NCI-H2171 treated with DMSO at 0.1 percent for 48 hours (cell line): ENCODE measurements around the gene WNK1.
"Not testable (repeated sequence)": the region's sequence is repeated elsewhere in the genome, so short reads cannot be mapped to it uniquely, and the experiment has no call there.

Experiments used
- DNase-seq: peaks from one replicate; lab custom pipeline; 2025; lab: John Stamatoyannopoulos, UW

Gene WNK1

DNA sequence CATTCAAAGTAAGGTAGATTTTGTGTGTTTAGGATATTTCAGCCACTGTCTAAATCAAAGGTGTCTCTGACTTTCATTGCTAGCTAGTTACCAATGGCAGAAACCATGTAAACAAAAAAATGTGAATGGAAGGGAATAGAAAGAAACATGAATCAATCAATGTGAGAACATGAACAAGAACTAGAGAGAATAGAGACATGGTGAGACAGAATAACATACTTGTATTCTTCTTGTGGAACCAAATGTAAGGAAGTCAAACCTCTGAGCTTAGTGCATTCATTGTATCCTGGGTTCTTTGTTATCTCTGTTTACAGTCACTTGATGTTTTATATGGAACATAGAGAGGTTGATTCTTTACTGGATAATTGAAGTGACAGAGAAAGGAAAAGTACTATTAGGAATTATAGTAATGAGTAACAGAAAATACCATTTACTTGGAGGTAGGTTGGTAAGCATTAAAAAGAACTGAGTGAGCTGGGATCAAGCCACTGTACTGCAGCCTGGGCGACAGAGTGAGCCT lies 2.6 kb upstream of the WNK1 start:
- peak; percentile 49 for DNase-seq

DNA sequence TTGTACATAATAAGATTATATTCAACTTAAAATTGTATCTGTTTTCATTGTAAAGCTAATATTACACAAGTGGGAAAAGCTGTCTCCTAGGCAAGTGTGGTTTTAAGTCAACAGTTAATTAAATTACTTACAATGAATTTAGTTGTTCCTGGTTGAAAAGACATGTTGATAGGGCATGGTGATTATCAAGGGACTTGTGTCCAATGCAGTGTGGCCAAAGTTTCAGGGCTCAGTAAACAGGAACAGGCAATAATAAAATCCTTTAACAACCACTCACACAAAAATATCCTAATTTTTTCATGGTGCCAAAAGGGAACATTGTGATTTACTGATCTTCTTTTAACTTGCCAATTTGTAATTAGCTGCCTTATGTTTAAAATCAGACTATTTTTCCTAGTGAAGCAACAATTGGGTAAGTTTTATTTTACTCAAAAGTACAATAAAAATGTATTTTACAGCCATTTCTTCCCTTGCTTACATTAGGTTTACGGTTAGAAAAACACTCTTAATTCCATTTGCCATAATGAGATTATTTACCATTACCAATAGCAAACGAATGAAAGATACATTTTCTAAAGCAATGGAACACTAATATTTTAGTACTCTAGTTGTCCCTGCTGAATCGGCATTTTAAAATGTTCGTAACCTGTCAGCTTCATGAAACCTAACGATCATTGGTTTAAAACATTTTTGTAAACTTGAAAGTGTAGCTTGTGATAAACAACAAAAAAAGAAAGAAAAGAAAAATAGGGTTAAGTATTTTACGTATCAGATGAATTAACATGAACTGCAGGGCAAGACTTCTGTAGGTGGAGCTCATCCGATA lies 1.8 kb upstream of the WNK1 start:
- no peak for DNase-seq

DNA sequence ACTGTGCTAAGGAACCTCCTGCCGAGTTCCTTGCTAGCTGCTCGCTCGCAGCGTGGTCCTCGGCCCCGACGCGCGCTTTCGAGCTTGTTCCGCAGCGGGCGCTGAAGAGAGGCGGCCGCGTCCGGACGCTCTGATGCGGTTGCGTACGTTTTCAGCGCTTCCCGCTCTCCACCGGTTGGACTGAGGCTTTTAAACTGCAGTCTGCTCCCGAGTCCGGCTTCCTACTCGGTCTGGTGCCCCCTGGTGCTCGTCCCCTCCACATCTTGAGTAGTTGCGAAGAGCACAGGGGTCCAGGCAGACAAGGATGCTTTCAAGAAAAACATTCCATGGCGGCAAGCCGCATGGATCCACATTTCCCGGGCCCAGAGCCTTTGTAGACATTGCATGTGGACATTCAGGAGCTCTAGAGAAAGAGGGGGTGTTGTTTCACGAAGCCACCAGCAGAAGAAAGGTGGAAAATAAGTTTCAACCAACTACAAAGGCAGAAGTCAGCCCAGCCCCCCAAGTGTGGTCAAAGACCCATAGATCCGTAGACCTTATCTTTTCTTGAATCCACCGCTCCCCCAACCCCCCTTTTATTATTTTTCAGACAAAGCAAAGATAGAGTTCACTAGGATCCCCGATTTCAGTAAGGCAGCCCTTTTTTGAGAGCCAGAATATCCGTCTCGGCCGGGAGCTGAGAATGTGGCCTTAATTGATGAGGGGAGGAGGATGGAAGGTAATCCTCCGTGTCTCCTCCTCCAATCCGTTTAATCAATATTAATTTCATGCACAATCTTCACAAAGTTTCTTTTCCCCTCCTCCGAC lies 984 bp upstream of the WNK1 start:
- DNase-seq, result peak; percentile 100

DNA sequence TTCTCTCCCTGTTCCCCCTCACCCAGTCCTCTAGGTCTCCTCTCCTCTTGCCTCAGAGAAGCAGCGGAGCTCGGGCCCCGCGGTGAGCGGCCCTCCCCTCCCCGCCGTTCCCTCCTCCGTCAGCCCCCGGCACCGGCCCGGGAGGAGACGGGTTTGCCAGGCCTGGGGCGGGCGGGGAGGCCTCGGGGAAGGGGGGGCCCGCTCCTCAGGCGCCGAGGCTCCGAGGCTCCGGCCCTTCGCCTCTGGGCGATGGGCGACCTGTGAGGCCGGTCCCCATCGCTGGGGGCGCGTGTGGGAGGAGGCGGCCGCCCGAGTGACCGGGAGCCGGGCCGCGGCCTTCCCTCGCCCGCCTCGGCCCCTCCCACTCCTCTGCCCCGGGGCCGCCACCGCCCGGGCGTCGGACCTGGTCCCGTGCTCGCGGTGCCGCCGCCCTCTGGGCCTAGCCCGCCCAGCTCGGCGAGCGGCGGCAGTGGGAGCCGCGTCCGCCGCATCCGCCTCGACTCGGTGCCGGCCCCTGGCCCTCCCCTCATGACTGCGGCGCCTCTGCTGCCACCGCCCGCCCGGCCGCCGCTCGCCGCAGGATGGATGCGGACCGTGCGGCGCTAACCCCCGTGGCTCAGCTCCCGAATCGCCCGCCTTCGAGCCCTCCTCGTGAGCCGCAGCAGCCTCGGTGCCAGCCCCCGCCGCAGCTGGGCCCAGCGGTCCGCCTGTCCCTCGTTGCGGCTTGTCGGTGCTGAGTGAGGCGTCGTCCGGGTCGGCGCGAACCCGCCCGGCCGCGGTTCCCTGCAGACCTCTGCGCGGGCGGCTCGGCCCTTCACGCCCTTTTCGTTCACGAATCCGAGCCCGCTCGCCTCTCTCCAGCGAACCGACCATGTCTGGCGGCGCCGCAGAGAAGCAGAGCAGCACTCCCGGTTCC lies 574 bp downstream of the WNK1 start:
- DNase-seq, result no peak

DNA sequence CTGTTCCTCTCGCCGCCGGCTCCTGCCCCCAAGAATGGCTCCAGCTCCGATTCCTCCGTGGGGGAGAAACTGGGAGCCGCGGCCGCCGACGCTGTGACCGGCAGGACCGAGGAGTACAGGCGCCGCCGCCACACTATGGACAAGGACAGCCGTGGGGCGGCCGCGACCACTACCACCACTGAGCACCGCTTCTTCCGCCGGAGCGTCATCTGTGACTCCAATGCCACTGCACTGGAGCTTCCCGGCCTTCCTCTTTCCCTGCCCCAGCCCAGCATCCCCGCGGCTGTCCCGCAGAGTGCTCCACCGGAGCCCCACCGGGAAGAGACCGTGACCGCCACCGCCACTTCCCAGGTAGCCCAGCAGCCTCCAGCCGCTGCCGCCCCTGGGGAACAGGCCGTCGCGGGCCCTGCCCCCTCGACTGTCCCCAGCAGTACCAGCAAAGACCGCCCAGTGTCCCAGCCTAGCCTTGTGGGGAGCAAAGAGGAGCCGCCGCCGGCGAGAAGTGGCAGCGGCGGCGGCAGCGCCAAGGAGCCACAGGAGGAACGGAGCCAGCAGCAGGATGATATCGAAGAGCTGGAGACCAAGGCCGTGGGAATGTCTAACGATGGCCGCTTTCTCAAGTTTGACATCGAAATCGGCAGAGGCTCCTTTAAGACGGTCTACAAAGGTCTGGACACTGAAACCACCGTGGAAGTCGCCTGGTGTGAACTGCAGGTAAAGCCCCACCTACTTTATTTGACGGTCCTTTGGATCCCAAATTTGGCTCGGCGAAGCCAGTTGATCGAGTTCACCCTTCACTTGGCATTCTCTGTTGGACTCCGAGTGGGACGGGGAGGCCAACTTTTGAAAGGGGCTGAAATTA lies 1.5 kb downstream of the WNK1 start:
- peak; percentile 67 for DNase-seq

DNA sequence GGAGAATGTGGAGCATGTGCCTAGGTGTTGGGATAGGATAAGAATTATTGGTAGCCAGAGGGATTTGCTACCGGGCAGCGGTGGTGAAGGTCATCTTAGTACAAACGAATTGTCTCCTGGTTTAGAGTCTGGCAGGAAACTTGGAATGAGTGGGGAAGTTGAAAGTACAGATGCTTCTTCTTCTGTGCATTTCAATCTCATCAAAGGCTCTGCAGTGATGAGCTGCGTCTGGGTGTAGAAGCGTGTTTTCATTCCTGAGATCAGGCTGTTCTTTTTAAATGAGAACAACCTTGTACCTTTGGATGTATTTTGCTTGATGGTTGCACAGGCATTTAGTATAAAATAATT lies 2.1 kb downstream of the WNK1 start:
- DNase-seq, result peak; percentile 60

DNA sequence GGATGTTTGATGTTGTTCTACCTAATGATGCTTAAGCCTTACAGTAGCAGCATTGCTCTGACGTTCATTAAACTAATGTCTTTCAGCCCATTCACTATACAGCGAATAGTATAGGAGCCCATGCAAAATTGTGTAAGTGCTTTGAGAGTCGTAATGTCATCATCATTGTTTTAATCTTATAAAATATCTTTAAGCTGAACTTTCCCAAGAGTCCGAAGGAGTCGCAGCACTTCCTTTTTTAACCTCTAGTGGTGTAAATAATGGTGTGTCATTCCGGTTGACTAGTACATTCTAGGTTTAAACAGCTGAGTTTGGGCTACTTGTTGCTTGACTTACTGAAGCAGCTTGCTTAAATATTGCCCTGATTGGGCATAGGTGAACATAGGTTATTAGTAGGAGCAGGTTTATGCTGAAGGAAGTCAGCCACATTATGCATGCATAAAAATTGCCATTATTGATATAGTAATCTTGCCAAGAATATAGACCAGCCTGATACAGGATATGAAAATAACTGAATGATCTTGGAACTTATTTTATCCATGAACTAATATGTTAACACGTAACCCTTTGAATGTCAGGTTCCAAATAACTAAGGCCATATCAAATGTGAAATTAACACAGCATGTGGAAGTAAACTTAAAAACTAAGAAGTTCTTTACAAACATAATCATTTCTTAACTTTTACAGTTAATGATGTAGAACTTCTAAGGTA lies 2.6 kb downstream of the WNK1 start:
- peak; percentile 77 for DNase-seq

DNA sequence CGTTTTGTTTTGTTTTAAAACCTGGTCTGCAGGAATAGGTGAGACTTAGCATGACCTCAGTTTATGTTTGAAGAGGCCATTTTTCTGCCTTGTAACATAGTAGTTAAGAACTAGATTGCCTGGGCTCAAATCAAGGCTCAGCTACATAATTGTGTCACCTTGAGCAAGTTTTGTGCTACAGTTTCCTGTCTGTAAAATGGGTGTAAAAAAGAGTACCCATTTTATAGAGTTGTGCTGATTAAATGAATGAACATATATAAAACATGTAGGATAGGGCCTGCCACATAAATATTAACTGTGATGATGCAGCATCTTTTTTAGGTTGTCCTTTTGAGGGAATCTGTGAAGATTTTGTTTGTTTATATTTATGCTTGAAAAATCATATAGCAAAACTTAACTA lies 7.2 kb downstream of the WNK1 start:
- DNase-seq, result no peak

DNA sequence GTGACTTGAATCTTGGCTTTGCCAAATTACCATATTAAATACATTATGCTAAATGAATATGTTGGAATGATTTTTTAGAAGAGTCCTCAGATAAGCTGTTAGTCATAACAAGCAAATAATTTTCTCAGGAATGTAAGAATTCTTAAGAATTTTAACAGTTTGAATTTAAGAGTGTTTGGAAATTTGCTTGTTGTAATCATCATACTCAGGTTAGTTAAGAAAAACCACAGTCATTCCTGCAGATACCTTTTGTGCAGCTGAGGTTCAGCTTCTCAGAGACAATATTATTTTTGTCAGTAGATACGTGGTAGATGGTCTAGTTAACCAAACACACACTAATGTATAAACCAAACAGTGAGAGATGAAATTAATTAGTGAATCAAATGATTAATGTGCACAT lies 8.9 kb downstream of the WNK1 start:
- no peak for DNase-seq

DNA sequence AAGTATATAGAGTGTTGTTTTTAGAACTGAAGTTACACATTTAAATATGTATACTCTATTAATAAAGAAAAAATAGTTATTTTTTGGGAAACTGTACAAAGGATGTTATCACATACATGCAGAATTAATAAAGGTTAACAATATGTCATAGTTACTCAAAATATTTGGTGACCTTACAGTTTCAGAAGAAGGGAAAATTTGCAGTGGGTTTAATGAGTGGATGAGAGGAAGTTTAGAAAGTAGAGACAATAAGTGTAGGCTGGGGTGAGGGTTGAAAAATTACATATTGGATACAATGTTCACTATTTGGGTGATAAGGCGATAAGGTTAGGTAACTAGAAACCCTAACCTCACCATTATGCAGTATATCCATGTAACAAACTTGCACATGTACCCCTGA lies 13.5 kb downstream of the WNK1 start:
- no peak for DNase-seq

DNA sequence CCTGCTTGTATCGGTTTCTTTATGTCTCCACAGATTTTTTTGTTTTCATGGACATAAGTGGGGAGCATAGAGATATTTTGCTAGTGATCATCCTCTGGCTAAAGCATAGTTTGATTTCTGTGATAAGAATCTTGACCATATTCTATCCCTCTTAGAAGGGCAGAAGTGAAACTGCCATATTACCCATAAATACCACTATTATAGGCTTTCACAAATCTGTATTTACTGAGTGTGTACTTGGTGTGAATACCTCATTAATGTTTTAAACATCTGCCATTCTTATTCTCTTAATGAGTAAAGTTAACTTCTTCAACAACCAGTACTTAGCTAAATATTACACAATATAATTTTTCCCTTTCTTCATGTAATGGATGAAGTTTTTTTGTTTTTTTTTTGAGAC lies 16.1 kb downstream of the WNK1 start:
- no peak for DNase-seq

DNA sequence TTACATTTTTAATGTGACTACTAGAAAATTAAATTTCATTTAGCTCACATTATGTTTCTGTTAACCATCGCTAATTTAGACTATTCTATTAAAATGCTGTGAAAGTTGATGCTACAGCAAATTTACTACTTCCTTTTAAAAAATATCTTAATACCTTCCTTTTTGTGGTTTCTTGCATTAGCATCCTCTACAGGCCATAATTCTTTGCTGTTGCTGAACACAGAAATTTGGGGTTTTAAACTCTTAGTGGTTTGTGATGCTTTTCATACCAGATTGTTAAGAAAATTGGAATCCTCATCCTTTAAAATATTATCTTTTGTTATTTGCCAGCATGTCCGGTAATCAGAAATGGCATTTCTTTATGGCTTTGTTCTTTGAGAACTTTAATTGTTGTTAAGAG lies 18.1 kb downstream of the WNK1 start:
- DNase-seq, result no peak

DNA sequence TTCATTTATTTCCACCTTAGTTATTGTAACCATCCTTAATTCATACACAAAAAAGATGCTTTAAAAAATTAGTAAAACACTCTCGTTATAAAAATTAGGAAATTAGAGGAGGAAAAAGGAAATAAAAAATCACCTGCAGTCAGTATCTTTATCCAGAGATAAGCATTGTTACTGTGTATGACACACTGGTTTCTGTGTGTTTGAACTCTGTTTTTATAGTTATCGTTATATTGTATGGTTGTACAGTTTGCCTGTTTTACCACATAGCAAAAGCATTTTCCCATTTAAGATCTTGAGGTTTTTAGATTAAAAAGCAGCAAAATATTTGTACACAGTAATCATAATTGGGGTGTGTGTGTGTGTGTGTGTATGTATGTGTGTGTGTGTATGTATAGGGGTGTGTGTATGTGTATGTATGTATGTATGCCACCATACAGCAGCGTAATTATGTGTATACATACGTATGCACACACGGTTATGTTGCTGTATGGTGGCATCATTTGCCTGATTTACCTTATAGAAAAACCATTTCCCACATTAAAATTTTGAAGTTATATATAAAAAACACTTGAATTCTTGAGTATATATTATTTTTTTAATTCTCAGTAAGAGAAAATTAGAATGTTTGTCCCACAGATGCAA lies 19.8 kb downstream of the WNK1 start:
- no peak for DNase-seq

DNA sequence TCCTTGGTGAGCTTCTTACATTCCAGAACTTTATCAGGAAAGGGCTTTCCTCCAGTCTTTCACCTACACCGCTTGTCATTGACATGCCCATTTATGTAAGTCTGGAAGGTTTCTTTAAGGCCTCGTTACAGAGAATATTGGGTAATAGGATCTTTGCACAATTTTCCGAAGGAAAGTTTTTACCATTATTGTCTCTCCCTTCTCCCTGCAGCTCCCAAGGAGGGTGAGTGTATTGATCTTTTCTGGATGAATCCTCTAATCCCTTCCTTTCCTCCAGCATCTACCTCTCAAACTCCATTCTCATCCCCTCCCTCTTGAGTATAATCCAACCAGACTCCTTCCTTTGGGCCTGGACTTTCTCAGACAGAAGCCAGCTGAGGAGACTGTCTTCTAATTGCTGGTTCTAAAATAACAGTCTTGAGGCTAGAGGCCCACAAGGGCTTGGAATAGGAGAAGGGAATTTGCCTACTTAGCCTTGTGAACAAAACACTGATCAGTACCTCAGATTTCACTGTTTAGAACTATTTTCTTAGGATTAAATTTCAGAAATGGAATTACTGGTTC lies 21.8 kb downstream of the WNK1 start:
- DNase-seq, result no peak

DNA sequence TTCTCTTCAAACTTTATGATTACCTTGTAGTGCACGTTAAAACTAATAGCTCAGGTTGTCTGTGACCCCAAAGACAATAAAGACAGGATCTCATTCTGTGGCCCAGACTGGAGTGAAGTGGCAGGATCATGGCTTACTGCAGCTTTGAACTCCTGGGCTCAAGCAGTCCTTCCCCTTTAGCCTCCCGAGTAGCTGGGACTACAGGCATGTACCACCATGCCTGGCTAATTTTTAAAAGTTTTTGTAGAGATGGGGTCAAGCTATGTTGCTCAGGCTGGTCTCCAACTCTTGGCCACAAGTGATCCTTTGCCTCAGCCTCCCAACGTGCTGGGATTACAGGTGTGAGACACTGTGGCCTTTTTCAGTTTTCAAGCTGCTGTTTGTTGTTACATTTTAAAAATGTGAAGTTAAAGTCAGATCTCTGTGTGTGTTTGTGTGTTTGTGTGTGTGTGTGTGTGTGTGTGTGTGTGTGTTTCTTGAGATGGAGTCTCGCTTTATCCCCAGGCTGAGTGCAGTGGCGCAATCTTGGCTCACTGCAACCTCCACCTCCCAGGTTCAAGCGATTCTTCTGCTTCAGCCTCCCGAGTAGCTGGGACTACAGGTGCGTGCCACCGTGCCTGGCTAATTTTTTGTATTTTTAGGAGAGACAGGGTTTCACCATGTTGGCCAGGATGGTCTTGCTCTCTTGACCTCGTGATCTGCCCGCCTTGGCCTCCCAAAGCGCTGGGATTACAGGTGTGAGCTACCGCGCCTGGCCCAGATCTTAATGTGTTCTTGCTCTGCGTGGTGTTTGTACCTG lies 23.8 kb downstream of the WNK1 start:
- not testable (repeated sequence) for DNase-seq

DNA sequence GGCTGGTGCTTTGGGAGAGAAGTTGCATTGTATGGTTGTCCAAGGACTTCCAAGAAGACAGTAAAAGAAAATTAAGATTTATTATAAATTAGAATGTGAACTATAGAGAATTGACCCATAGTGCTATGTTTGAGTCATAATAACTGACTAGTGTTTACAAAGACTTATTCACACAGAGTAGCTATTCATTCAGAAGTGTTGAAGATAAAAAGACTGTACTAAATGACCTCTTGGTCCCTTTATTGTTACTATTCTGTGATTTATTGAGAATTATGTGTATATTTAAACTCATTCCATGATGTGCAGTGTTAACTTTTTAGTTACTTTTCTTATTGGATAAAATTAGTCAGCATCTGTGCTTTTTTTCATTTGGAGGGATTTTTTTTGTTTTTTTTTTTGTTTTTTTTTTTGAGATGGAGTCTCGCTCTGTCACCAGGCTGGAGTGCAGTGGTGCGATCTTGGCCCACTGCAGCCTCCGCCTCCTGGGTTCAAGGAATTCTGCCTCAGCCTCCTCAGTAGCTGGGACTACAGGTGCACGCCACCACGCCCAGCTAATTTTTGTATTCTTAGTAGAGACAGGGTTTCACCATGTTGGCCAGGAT lies 24.5 kb downstream of the WNK1 start:
- DNase-seq, result not testable (repeated sequence)

DNA sequence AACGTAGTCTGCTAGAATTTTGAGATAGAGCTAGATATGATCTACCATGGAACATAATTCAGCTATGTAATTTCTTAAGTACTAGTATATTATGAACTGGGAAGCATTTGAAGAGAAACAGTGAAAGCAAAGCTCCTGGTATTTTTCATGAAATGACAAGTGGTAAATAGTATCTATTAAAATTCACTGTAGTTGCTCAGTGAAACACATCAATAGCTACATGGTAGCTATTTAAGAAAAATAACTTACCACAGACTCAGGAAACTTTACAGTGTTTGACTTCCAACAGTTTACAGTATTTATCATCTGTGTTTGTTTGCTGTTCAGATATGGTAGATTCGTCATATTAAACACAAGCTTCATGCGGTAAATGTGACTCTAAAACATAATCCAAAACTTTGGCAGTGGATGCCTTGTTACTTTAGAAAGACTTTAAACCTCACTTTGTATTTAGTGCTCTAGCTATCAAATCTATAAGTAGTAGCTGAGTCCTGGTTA lies 25.2 kb downstream of the WNK1 start:
- no peak for DNase-seq

DNA sequence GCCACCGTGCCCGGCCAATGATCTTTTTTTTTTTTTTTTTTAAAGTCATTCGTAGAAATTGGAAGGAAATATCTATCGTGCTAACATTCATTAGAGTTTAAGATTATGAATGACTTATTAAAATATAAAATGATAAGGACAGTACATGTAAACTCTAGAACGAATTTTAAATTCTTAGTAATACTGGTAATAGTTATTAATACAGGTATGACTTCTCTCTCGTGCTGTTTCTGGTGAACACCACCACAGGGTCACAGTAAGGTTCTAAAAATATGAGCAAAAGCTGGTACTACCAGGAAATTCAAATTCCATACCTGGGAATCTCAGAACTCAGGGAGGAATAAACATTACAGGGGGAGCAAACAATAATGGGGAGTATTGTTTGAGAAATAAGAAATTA lies 26.2 kb downstream of the WNK1 start:
- DNase-seq, result no peak
